Measurements from ENCODE around the gene ILKAP.

Gene ILKAP

GRCh38 chr2:238187618-238188548, 15.6 kb downstream of the ILKAP start:
- H3K4me3 ChIP-seq (ENCODE audit: insufficient read length, low read depth) = no peak overlapping the region
- DNase-seq (ENCODE audit: low read depth, low spot score) = no peak
- no peaks in the 10 kb centered on the region for H3K27me3 ChIP-seq (ENCODE audit: insufficient read depth, insufficient read length)
- no peak overlapping the region for H3K9ac ChIP-seq (ENCODE audit: insufficient read length, low read depth)
- H3K4me1 ChIP-seq (ENCODE audit: insufficient read depth, insufficient read length) = no peaks in the 10 kb centered on the region
- peaks cover 91% of the 10 kb centered on the region for H3K36me3 ChIP-seq (ENCODE audit: insufficient read depth, insufficient read length, low read length)
- H3K9me3 ChIP-seq (ENCODE audit: insufficient read depth, low read length) = no peaks in the 10 kb centered on the region
- TF ChIP-seq SUZ12 (IDR thresholded peaks at IDR 0.05; ENCODE audit: extremely low read depth, insufficient read depth, insufficient read length) (no peak), YY1 (IDR thresholded peaks at IDR 0.05; ENCODE audit: insufficient read depth, insufficient read length) (no peak), ZNF274 (IDR thresholded peaks at IDR 0.05; ENCODE audit: low read depth, low read length) (no peak)

DNA sequence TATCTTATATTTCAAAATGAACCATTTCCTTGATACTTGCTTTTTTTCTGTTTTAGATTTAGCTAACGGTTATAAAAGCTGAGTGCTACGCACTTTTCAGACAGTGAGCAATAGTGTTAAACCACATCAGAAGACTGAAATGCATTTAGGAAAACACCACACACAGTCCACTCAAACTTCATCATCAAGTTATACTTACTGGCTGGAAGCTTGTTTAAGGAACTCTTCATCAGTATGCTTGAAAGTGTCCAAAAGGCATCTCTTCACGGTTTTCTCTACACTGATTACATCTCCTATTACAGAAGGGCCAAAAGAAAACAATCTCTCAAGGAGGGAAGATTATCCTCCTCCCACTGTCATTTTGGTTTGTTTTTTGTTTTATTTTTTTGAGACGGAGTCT, 19.7 kb downstream of the ILKAP start:
- Histone ChIP-seq H3K36me3 (ENCODE audit: insufficient read depth, insufficient read length, low read length) (peaks cover 96% of the 10 kb centered on the region), H3K4me1 (ENCODE audit: insufficient read depth, insufficient read length) (no peaks in the 10 kb centered on the region), H3K27me3 (ENCODE audit: insufficient read depth, insufficient read length) (no peaks in the 10 kb centered on the region), H3K4me3 (ENCODE audit: insufficient read length, low read depth) (no peak overlapping the region), H3K9ac (ENCODE audit: insufficient read length, low read depth) (no peak overlapping the region), H3K9me3 (ENCODE audit: insufficient read depth, low read length) (no peaks in the 10 kb centered on the region)
- DNase-seq (ENCODE audit: low read depth, low spot score) = no peak
- TF ChIP-seq SUZ12 (IDR thresholded peaks at IDR 0.05; ENCODE audit: extremely low read depth, insufficient read depth, insufficient read length) = no peak
- TF ChIP-seq ZNF274 (IDR thresholded peaks at IDR 0.05; ENCODE audit: low read depth, low read length) = no peak
- no peak for TF ChIP-seq YY1 (IDR thresholded peaks at IDR 0.05; ENCODE audit: insufficient read depth, insufficient read length)

DNA sequence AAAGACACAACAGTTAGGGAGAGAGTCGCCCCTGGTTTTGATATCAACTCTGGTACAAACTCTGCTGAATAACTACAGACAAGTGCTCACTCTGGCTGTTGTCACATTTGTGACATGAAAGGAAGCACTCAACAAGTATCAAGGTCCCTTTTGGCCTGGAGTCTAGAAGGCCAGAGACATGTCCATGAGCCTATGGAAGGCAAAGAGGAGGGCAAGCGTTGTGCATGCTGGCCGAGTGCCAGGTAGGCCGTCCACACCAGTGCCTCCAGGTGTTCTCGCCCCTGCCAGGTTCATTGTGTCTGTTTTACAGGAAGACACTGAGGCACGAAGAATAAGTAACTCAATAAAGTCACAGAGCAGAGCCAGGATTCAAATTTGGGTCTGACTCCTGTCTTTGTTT, 21.1 kb downstream of the ILKAP start:
- Histone ChIP-seq H3K4me3 (ENCODE audit: insufficient read length, low read depth) (no peak overlapping the region), H3K36me3 (ENCODE audit: insufficient read depth, insufficient read length, low read length) (peaks cover 94% of the 10 kb centered on the region), H3K9me3 (ENCODE audit: insufficient read depth, low read length) (no peaks in the 10 kb centered on the region), H3K27me3 (ENCODE audit: insufficient read depth, insufficient read length) (no peaks in the 10 kb centered on the region), H3K9ac (ENCODE audit: insufficient read length, low read depth) (no peak overlapping the region), H3K4me1 (ENCODE audit: insufficient read depth, insufficient read length) (no peaks in the 10 kb centered on the region)
- no peak for DNase-seq (ENCODE audit: low read depth, low spot score)
- no peak for TF ChIP-seq YY1 (IDR thresholded peaks at IDR 0.05; ENCODE audit: insufficient read depth, insufficient read length)
- no peak for TF ChIP-seq SUZ12 (IDR thresholded peaks at IDR 0.05; ENCODE audit: extremely low read depth, insufficient read depth, insufficient read length)
- TF ChIP-seq ZNF274 (IDR thresholded peaks at IDR 0.05; ENCODE audit: low read depth, low read length) = no peak

DNA sequence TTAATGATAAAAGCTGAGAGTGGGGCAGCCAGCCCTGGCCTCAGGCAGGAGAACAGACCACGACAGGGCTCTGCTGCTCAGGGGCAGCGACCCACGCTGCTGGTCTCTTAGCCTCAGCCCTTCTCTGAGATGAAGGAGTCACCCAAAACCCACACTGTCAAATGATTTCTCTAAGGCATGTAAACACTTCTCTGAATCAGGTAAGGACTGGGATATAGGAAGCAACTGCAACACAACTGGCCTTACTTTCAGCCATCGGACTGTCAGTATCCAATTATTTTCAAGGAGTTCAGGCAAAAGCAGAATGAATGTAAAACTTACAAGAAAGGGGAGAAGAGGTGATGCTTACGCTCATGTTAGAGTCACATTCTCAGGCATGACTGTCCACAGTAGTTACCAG, 22.9 kb downstream of the ILKAP start:
- no peak overlapping the region for H3K4me3 ChIP-seq (ENCODE audit: insufficient read length, low read depth)
- DNase-seq (ENCODE audit: low read depth, low spot score) = no peak
- H3K27me3 ChIP-seq (ENCODE audit: insufficient read depth, insufficient read length) = no peaks in the 10 kb centered on the region
- H3K9ac ChIP-seq (ENCODE audit: insufficient read length, low read depth) = no peak overlapping the region
- H3K36me3 ChIP-seq (ENCODE audit: insufficient read depth, insufficient read length, low read length) = peaks cover 92% of the 10 kb centered on the region
- TF ChIP-seq YY1 (IDR thresholded peaks at IDR 0.05; ENCODE audit: insufficient read depth, insufficient read length) (no peak), ZNF274 (IDR thresholded peaks at IDR 0.05; ENCODE audit: low read depth, low read length) (no peak), SUZ12 (IDR thresholded peaks at IDR 0.05; ENCODE audit: extremely low read depth, insufficient read depth, insufficient read length) (no peak)
- H3K9me3 ChIP-seq (ENCODE audit: insufficient read depth, low read length) = no peaks in the 10 kb centered on the region
- H3K4me1 ChIP-seq (ENCODE audit: insufficient read depth, insufficient read length) = no peaks in the 10 kb centered on the region

GRCh38 chr2:238176613-238177012, 26.9 kb downstream of the ILKAP start:
- peaks cover 91% of the 10 kb centered on the region for H3K36me3 ChIP-seq (ENCODE audit: insufficient read depth, insufficient read length, low read length)
- DNase-seq (ENCODE audit: low read depth, low spot score) = no peak
- no peak overlapping the region for H3K4me3 ChIP-seq (ENCODE audit: insufficient read length, low read depth)
- TF ChIP-seq YY1 (IDR thresholded peaks at IDR 0.05; ENCODE audit: insufficient read depth, insufficient read length) (no peak), SUZ12 (IDR thresholded peaks at IDR 0.05; ENCODE audit: extremely low read depth, insufficient read depth, insufficient read length) (no peak), ZNF274 (IDR thresholded peaks at IDR 0.05; ENCODE audit: low read depth, low read length) (no peak)
- H3K9me3 ChIP-seq (ENCODE audit: insufficient read depth, low read length) = no peaks in the 10 kb centered on the region
- no peaks in the 10 kb centered on the region for H3K27me3 ChIP-seq (ENCODE audit: insufficient read depth, insufficient read length)
- peaks cover 2% of the 10 kb centered on the region for H3K4me1 ChIP-seq (ENCODE audit: insufficient read depth, insufficient read length)
- no peak overlapping the region for H3K9ac ChIP-seq (ENCODE audit: insufficient read length, low read depth)

DNA sequence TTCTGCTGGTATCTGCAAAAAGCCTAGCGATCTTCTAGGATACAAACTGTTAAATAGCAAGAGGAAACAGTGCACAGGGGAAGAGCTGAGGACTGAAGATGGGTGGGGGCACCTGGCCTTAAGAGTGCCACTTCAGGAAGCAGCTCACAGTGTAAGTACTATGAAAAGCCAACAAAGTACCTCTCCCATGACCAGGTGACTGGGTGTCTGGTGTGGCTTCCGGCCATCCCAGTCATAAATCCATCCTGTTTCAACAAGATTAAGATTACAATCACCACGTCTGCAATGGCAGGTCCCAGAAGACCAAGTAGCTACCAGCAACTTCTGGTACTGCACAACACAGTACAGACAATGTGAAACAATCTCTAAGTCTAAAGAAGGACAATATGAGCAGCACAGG, 28.8 kb downstream of the ILKAP start:
- H3K36me3 ChIP-seq (ENCODE audit: insufficient read depth, insufficient read length, low read length) = peaks cover 91% of the 10 kb centered on the region
- peaks cover 2% of the 10 kb centered on the region for H3K4me1 ChIP-seq (ENCODE audit: insufficient read depth, insufficient read length)
- TF ChIP-seq SUZ12 (IDR thresholded peaks at IDR 0.05; ENCODE audit: extremely low read depth, insufficient read depth, insufficient read length) (no peak), YY1 (IDR thresholded peaks at IDR 0.05; ENCODE audit: insufficient read depth, insufficient read length) (no peak), ZNF274 (IDR thresholded peaks at IDR 0.05; ENCODE audit: low read depth, low read length) (no peak)

DNA sequence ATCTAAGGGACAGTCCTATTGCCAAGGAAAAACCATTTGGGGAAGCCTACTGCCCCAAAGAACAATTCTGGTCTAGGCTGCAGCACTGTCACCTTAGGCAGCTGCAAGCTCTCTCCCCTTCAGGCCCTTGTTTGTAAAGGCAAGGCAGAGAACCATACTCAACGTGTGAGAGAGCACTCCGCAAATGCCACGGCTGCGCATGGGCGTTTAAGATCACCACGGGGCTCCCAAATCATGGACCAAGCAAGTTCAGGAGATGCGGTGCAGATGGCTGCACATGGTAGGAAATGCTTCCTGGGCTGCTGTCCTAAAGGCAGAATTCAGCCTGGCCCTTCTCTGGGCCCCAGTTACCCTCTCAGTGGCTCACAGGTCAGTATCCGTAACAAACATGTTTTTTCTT, 29.2 kb downstream of the ILKAP start:
- no peak overlapping the region for H3K4me3 ChIP-seq (ENCODE audit: insufficient read length, low read depth)
- no peak overlapping the region for H3K9ac ChIP-seq (ENCODE audit: insufficient read length, low read depth)
- H3K27me3 ChIP-seq (ENCODE audit: insufficient read depth, insufficient read length) = no peaks in the 10 kb centered on the region
- DNase-seq (ENCODE audit: low read depth, low spot score) = no peak
- no peak for TF ChIP-seq ZNF274 (IDR thresholded peaks at IDR 0.05; ENCODE audit: low read depth, low read length)
- TF ChIP-seq SUZ12 (IDR thresholded peaks at IDR 0.05; ENCODE audit: extremely low read depth, insufficient read depth, insufficient read length) = no peak
- no peak for TF ChIP-seq YY1 (IDR thresholded peaks at IDR 0.05; ENCODE audit: insufficient read depth, insufficient read length)
- peaks cover 91% of the 10 kb centered on the region for H3K36me3 ChIP-seq (ENCODE audit: insufficient read depth, insufficient read length, low read length)
- peaks cover 2% of the 10 kb centered on the region for H3K4me1 ChIP-seq (ENCODE audit: insufficient read depth, insufficient read length)
- no peaks in the 10 kb centered on the region for H3K9me3 ChIP-seq (ENCODE audit: insufficient read depth, low read length)

More for the DNA sequence above, 28.8 kb downstream of the ILKAP start:
- Histone ChIP-seq H3K27me3 (ENCODE audit: insufficient read depth, insufficient read length) (no peaks in the 10 kb centered on the region), H3K9ac (ENCODE audit: insufficient read length, low read depth) (no peak overlapping the region), H3K4me3 (ENCODE audit: insufficient read length, low read depth) (no peak overlapping the region), H3K9me3 (ENCODE audit: insufficient read depth, low read length) (no peaks in the 10 kb centered on the region)
- no peak for DNase-seq (ENCODE audit: low read depth, low spot score)

All from NT2/D1 (cell line).